Memory B cell (primary cell): ENCODE data around the gene SEMA3C.

Source experiments
- ATAC-seq: fragments of 150-1000 bp; cut with Tn5 transposase; 2 replicates; pipeline ENCODE4 v1.10.0; 2021; ENCODE audit warnings: low read depth, mild to moderate bottlenecking, moderate library complexity
- DNase-seq, 2 donors: peaks; one replicate each; pipeline ENCODE4 v3.0.0; 2022; ENCODE audit warnings: low spot score in 2 of 2
- H3K27ac Mint-ChIP-seq: one replicate; pipeline ENCODE4 v1.8.0; 2022; ENCODE audit warnings: mild to moderate bottlenecking, moderate library complexity, mixed read lengths
- H3K27me3 Mint-ChIP-seq: one replicate; pipeline ENCODE4 v1.8.0; 2022; ENCODE audit warnings: mixed read lengths
- H3K36me3 Mint-ChIP-seq: one replicate; pipeline ENCODE4 v1.8.0; 2022; ENCODE audit warnings: mild to moderate bottlenecking, mixed read lengths
- H3K4me1 Mint-ChIP-seq: one replicate; pipeline ENCODE4 v1.8.0; 2022; ENCODE audit warnings: mixed read lengths
- H3K4me3 Mint-ChIP-seq: one replicate; pipeline ENCODE4 v1.8.0; 2022; ENCODE audit warnings: mild to moderate bottlenecking, moderate library complexity, mixed read lengths
- H3K9me3 Mint-ChIP-seq: one replicate; pipeline ENCODE4 v1.8.0; 2022; ENCODE audit warnings: mixed read lengths

SEMA3C gene

DNA sequence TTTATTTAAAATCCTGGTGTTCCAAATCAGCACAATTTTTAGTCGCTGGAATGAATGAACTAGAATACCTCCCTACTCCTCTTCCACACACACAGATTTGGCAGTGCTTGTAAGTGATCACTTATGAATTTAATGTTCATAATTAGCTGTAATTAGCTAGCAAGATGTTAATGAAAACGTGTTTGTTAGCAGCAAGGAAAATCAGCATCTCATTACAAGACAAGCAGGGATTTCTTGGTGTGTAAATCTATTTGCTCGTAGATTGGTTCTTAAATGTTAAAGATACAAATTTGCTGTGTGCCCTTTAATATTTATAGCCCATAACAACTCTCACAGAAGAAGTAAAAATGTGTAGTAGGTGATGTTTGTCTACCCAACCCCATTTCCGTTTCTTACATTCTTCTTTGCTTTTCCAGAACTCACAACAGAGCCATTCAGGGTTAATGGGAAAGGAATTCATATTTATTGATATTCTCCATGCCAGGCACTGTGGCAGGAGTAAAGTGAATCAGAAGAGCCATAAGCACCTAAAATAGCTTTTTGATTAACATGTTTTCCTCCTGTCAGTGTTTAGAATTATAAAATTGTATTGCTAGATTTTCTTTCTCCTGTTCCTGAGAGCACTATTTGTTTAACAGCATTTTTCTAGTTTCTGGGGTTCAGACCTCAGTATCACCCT lies 49.6 kb downstream of the SEMA3C start:
- Mint-ChIP-seq H3K36me3 (no peaks in the 10 kb centered on the region), H3K4me1 (no peaks in the 10 kb centered on the region), H3K9me3 (peaks cover 2% of the 10 kb centered on the region), H3K27me3 (no peaks in the 10 kb centered on the region), H3K4me3 (no peak overlapping the region), H3K27ac (no peak overlapping the region)
- no peak for DNase-seq
- ATAC-seq, result no peak

DNA sequence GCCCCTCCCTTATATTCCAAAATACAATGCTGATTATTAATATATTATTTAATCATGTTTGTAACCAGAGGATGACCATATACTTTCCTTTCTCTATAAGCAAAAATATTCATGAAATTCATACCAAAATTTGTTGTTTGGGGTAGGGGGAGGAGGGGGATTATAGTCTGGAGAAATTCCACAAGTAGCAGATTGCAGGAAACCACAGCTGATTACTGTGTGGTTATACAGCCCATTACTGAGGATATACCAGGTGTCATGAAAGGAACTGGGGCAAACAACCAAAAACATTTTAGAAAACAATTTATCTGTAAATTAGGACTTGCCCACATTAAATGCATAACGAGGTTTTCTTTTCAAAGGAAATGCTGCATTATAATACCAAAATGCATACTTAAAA lies 50.3 kb downstream of the SEMA3C start:
- Mint-ChIP-seq H3K4me3 (no peak overlapping the region), H3K36me3 (no peaks in the 10 kb centered on the region), H3K4me1 (no peaks in the 10 kb centered on the region), H3K9me3 (peaks cover 4% of the 10 kb centered on the region), H3K27ac (no peak overlapping the region), H3K27me3 (no peaks in the 10 kb centered on the region)
- ATAC-seq (no peak), DNase-seq (no peak)

DNA sequence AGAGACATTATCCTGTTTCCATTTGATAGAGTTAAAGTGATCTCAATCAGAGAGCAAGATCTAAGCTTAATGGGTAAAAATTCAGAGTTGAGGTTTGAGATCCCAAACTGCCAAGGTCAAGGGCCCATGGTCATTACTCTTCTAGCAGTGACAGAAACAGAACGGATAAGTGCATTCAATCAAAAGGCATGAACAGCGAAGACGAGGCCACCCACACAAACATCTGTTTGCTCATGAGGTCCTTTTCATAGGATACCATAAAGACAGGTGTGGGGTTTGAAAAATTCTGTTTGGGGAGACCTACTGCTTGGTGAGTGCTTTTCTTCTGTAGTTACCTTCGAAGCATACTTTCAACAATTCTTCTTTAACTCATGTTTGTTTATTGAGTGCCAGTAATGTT lies 58.3 kb downstream of the SEMA3C start:
- ATAC-seq (no peak), DNase-seq (no peak)
- no peaks in the 10 kb centered on the region for H3K27me3 Mint-ChIP-seq
- H3K4me3 Mint-ChIP-seq, result no peak overlapping the region
- H3K9me3 Mint-ChIP-seq, result peaks cover 2% of the 10 kb centered on the region
- H3K4me1 Mint-ChIP-seq, result no peaks in the 10 kb centered on the region
- no peaks in the 10 kb centered on the region for H3K36me3 Mint-ChIP-seq
- H3K27ac Mint-ChIP-seq, result no peak overlapping the region

DNA sequence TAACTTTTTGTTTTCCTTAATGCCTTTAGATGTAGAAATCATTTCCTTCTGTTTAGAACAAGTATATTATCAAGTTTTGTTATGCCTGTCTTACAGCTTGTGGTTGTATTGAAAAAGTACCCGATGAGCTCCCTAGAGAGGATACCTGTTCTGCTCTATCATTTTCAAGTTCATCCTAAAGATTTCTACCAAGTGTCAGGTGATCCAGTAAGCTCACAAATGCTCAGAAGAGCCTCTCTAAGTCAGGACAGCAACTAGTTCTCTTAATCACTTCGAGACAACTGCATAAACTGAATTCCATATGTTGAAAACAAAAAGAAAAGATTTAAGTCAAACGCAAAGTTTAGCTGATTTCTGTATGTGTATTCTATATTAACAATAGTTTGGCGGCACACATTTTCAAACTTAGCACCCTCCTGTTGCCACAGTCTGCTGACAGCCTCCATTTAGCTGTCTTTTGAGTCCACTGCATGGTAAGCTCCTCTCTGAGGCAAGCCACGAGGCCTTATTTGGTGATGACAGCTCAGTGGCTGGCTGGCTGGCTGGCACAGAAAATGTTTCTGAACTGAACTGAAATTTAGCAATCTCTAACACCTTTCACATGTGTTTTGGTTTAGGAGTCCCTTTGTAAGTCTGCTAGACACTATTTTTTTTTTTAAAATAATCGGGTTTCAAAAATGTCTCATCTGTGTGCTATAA lies 59.4 kb downstream of the SEMA3C start:
- H3K36me3 Mint-ChIP-seq, result no peaks in the 10 kb centered on the region
- peaks cover 2% of the 10 kb centered on the region for H3K9me3 Mint-ChIP-seq

DNA sequence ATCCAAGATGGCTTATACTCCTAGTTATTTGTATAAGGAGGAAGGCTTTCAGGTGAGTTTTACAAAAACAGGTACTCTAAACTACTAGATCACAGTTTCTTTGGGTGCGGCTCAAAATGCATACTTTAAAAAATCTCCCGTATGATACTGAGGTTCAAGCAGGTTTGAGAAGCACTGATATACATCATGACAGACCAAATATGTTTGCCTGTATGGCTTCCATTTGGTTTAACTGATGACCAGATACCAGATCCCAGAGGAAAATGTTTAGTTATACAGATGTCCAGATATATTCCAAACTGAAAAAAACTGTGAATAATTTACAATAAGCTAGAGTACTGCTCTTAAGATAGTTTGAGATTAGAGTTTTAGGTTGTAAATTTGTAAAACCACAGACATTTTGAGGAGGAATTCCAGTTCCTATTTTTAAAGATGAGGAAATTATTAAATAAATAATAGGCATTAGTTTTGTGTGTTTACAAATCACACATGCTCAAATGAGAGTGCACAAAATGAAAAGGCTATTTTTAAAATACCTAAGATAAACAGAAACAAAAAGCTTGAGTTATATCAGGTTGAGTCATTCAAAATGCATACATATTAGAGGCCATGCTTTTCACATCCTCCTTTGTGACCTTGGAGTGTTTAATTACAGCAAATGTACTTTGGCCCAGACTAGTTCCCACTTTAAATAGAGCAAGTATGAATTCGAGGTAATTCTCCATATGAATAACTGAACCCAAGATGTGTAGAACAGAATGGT lies 60.5 kb downstream of the SEMA3C start:
- ATAC-seq (no peak), DNase-seq (no peak)
- no peak overlapping the region for H3K27ac Mint-ChIP-seq
- H3K9me3 Mint-ChIP-seq, result peaks cover under 1% of the 10 kb centered on the region
- H3K36me3 Mint-ChIP-seq, result no peaks in the 10 kb centered on the region
- no peaks in the 10 kb centered on the region for H3K4me1 Mint-ChIP-seq
- H3K4me3 Mint-ChIP-seq, result no peak overlapping the region
- no peaks in the 10 kb centered on the region for H3K27me3 Mint-ChIP-seq

More for the DNA sequence above, 59.4 kb downstream of the SEMA3C start:
- ATAC-seq (no peak), DNase-seq (no peak)
- H3K4me1 Mint-ChIP-seq, result no peaks in the 10 kb centered on the region
- H3K27me3 Mint-ChIP-seq, result no peaks in the 10 kb centered on the region
- H3K27ac Mint-ChIP-seq, result no peak overlapping the region
- H3K4me3 Mint-ChIP-seq, result no peak overlapping the region

DNA sequence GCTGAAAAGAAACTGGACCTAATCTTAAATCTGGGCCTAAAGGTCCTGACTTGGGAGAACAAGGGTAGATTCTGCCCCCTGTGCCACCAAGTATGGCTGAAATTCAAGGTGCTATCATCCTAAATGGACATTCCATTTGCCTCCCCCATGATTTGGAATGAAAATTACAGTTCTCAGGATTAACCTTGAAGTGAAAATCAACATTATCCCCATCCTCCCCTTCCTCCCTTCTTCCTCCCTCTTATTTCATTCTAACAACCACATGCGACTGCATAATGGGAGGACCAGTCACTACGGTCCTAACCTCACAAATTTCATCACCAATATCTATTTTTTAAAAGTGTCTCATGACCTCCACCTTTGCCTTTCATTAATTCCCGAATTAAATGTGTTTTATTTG lies 62.1 kb downstream of the SEMA3C start:
- DNase-seq (no peak), ATAC-seq (no peak)
- Mint-ChIP-seq H3K9me3 (peaks cover 2% of the 10 kb centered on the region), H3K4me3 (no peak overlapping the region), H3K4me1 (no peaks in the 10 kb centered on the region), H3K36me3 (no peaks in the 10 kb centered on the region), H3K27ac (no peak overlapping the region), H3K27me3 (no peaks in the 10 kb centered on the region)

DNA sequence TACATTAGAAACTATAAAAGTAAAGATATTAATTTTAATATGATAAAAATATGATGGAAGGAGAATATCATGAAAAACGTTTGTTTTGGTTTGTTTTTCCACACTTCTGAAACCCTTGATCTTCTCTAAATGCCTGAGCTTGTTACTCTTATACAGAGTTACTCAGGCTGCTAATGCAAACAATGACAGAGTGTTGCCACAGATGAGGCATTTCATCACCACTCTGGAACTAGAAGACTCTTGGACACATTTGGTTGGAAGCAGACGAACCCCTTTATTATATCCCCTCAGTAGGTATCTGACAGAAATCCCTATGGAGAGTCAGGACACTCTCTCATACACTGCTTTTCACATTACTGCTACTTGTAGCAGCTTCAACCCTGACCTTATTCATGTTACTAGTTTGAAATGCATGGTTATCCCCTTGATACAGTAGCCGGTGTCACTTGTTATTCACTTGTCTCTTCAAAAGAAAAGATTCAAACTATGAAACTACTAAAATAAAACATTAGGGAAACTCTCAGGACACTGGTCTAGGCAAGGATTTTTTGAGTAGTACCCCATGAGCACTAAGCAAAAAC lies 66.9 kb downstream of the SEMA3C start:
- ATAC-seq, result no peak
- H3K4me1 Mint-ChIP-seq, result no peaks in the 10 kb centered on the region
- no peak overlapping the region for H3K27ac Mint-ChIP-seq

DNA sequence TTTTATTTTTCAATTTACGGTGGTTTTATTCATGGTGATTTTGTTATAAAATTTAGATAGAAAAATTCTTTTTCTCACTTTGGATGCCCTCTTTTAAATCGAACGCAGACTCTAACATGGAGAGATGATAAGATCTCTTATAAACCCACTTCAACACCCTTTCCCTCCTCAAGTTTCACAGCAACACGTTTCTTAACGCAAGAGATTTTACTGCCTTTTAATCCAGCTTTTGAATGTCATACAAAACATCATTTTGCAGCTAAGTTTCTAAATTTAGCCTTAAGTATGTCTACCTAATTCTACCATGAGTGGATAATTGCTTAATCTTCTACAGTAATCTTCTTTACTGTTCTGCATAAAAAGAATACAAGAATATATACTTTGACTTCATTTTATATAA lies 70.0 kb downstream of the SEMA3C start:
- DNase-seq (no peak), ATAC-seq (no peak)
- no peaks in the 10 kb centered on the region for H3K36me3 Mint-ChIP-seq
- H3K27ac Mint-ChIP-seq, result no peak overlapping the region
- H3K9me3 Mint-ChIP-seq, result peaks cover 5% of the 10 kb centered on the region
- H3K4me1 Mint-ChIP-seq, result no peaks in the 10 kb centered on the region
- H3K4me3 Mint-ChIP-seq, result no peak overlapping the region
- H3K27me3 Mint-ChIP-seq, result no peaks in the 10 kb centered on the region

More for the DNA sequence above, 66.9 kb downstream of the SEMA3C start:
- H3K27me3 Mint-ChIP-seq, result no peaks in the 10 kb centered on the region
- no peak for DNase-seq
- H3K4me3 Mint-ChIP-seq, result no peak overlapping the region
- H3K36me3 Mint-ChIP-seq, result no peaks in the 10 kb centered on the region
- H3K9me3 Mint-ChIP-seq, result peaks cover 3% of the 10 kb centered on the region

DNA sequence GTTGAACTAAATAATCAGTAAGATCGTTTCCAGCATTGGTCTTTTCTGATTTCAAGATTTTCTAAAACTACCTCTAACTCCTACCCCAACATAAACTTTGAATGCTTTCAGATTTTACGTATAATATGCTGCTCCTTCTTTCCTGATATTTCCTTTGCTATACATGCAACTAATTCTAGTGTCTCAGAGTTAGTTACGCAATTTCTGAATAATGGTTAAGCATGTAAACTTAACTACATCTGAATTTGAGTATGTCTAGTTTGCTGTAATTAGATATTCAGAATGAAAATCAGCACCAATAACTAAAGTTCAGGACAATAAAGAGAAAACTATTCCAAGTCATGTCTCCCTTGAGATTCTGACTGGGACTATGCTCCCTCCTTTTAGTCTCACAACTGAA lies 71.0 kb downstream of the SEMA3C start:
- no peak overlapping the region for H3K4me3 Mint-ChIP-seq
- no peaks in the 10 kb centered on the region for H3K27me3 Mint-ChIP-seq
- H3K9me3 Mint-ChIP-seq, result peaks cover 3% of the 10 kb centered on the region
- no peak for ATAC-seq
- no peaks in the 10 kb centered on the region for H3K4me1 Mint-ChIP-seq
- DNase-seq, result no peak
- H3K27ac Mint-ChIP-seq, result no peak overlapping the region
- no peaks in the 10 kb centered on the region for H3K36me3 Mint-ChIP-seq

DNA sequence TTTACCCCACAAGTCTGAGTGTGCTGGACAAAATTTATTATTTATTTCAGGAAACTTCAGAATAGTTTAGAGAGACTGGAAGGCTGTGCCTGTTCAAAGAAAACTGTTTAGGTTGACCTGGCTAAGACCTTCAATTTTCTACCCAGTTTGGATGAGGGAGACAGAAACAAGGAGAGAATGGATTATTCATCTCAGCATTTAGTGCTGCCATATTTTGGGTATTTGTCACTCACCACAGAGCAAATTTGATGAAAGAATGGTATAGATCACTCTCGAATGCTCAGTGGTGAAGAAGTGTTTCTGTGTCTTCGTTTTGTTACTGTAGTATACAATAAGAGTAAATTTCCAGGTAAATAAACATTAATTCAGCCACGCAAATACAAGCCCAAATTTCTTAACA lies 71.8 kb downstream of the SEMA3C start:
- Mint-ChIP-seq H3K9me3 (peaks cover 3% of the 10 kb centered on the region), H3K27ac (no peak overlapping the region), H3K4me1 (no peaks in the 10 kb centered on the region), H3K36me3 (no peaks in the 10 kb centered on the region), H3K4me3 (no peak overlapping the region), H3K27me3 (no peaks in the 10 kb centered on the region)
- DNase-seq (no peak), ATAC-seq (no peak)

DNA sequence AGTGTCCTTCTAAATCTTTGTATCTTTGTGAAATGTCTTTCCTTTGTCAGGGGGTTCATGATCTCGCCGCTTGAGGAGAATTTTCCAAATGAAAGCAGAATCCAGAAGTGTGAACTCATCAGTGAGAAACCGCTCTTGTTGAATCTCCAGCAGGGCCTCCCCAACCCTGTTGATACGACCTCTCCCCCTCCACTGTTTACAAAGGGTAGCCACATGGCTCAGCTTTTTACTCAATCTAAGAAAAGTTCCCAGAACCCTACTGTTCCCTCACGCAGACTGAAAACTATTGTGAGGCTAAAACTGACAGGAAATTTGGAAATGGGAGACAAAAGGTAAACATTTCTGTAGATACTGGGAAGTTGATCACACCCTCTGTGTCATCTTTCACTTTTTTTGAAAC lies 73.9 kb downstream of the SEMA3C start:
- Mint-ChIP-seq H3K36me3 (no peaks in the 10 kb centered on the region), H3K9me3 (peaks cover 2% of the 10 kb centered on the region), H3K27me3 (no peaks in the 10 kb centered on the region), H3K4me1 (no peaks in the 10 kb centered on the region), H3K27ac (no peak overlapping the region), H3K4me3 (no peak overlapping the region)
- ATAC-seq (no peak), DNase-seq (no peak)

DNA sequence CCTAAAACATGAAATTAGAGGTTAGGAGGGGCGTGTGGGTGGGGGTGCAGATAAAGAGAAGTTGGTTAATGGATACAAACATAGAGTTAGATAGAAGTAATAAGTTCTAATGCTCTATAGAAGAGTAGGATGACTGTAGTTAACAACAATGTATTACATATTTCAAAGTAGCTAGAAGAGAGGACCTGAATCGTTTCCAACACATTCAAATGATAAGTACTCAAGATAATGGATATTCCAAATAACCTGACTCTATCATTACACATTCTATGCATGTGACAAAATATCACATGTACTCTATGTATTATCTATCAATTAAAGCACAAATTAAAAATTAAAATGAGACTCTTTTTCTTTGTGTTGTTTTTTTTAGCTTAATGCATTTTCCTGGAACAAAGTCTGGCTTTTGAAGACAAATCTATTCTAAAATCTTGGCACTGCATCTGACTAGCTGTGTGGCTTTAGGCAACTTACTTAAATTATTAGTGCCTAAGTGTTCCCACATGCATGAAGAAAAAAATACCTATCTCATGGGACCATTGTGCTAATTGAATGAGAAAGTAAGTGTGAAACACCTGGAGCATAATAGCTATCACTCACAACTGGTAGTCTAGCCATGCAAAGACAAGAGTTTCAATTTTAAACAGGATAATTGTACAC lies 75.7 kb downstream of the SEMA3C start:
- no peaks in the 10 kb centered on the region for H3K27me3 Mint-ChIP-seq
- DNase-seq (no peak), ATAC-seq (no peak)
- H3K9me3 Mint-ChIP-seq, result peaks cover 3% of the 10 kb centered on the region
- no peak overlapping the region for H3K4me3 Mint-ChIP-seq
- no peak overlapping the region for H3K27ac Mint-ChIP-seq
- no peaks in the 10 kb centered on the region for H3K36me3 Mint-ChIP-seq
- H3K4me1 Mint-ChIP-seq, result no peaks in the 10 kb centered on the region

DNA sequence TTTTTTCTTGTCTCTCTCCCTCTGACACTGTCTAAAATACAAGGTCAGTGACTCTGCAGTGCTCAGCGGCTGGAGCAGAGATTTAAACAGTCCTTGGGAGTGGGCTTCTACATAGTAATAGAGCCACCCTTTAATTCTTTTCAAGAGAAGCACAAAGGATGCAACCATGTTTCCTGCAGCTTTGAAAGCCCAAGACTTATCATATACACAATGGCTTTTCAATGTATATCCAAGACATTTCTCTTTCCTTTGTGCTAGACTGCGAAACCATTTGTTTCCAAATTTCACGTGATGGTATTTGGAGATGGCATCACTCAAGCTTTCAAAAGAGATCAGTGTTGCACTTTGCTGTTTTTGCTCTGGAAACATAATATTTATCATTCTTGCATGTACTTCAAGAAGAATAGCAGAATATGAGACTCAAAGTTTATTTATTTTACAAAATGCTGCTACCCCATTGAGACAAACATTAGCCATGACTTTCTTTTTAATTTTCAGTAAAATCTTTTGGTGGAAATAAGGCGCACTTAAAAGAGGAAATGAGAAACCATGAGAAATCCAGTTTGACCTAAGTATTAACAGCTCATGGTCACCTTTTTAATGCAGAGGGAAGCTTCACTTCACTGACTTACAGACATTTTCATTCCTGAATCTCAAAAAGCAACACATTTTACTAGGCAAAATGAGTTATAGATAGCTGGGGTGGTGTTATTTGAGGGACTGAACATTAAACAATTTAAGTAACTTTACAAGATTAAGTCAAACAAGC lies 76.6 kb downstream of the SEMA3C start:
- Mint-ChIP-seq H3K27ac (no peak overlapping the region), H3K4me3 (no peak overlapping the region), H3K36me3 (no peaks in the 10 kb centered on the region), H3K9me3 (peaks cover 6% of the 10 kb centered on the region), H3K4me1 (no peaks in the 10 kb centered on the region), H3K27me3 (no peaks in the 10 kb centered on the region)
- ATAC-seq (no peak), DNase-seq (no peak)
